GM19328 (cell line): Measurements from ENCODE around the gene PRUNE2.
A peak's percentile ranks its signal among the peaks of the same experiment; 100 is the strongest.
"Not testable (repeated sequence)": the region's sequence is repeated elsewhere in the genome, so short reads cannot be mapped to it uniquely, and the experiment has no call there.

Experiments
- ATAC-seq: cut with Tn5 transposase; IDR thresholded peaks from one replicate; pipeline ENCODE4 v1.9.1; 2021; ENCODE audit warnings: mild to moderate bottlenecking, moderate library complexity; ENCODE audit not compliant: unreplicated experiment

The PRUNE2 gene

GRCh38 chr9:76868897-76869296 is 37.0 kb downstream of the PRUNE2 start:
- no peak for ATAC-seq

GRCh38 chr9:76866689-76867088 is 39.2 kb downstream of the PRUNE2 start:
- no peak for ATAC-seq

GRCh38 chr9:76863832-76864231 is 42.1 kb downstream of the PRUNE2 start:
- ATAC-seq = no peak

GRCh38 chr9:76859860-76860259 is 46.1 kb downstream of the PRUNE2 start:
- no peak for ATAC-seq

- not testable (repeated sequence) for ATAC-seq
Observed at GRCh38 chr9:76858248-76858647, 47.7 kb downstream of the PRUNE2 start.

- ATAC-seq = no peak
Observed at GRCh38 chr9:76856016-76856415, 49.9 kb downstream of the PRUNE2 start.

- ATAC-seq = no peak
Observed at GRCh38 chr9:76855015-76855414, 50.9 kb downstream of the PRUNE2 start.

GRCh38 chr9:76852026-76852425 is 53.9 kb downstream of the PRUNE2 start:
- no peak for ATAC-seq

- ATAC-seq = no peak
Observed at GRCh38 chr9:76846297-76846696, 59.6 kb downstream of the PRUNE2 start.

GRCh38 chr9:76845254-76845653 is 60.7 kb downstream of the PRUNE2 start:
- ATAC-seq = no peak

GRCh38 chr9:76835571-76836283 is 70.2 kb downstream of the PRUNE2 start:
- ATAC-seq = no peak

GRCh38 chr9:76828447-76828846 is 77.5 kb downstream of the PRUNE2 start:
- ATAC-seq = no peak

- no peak for ATAC-seq
Observed at GRCh38 chr9:76827296-76828080, 78.4 kb downstream of the PRUNE2 start.

- ATAC-seq = no peak
Observed at GRCh38 chr9:76820431-76820830, 85.5 kb downstream of the PRUNE2 start.

- ATAC-seq = no peak
Observed at GRCh38 chr9:76818271-76818670, 87.6 kb downstream of the PRUNE2 start.

- ATAC-seq = no peak
Observed at GRCh38 chr9:76817489-76817888, 88.4 kb downstream of the PRUNE2 start.

- no peak for ATAC-seq
Observed at GRCh38 chr9:76812591-76812990, 93.3 kb downstream of the PRUNE2 start.

GRCh38 chr9:76810377-76810957 is 95.4 kb downstream of the PRUNE2 start:
- ATAC-seq = peak; percentile 72

- ATAC-seq = no peak
Observed at GRCh38 chr9:76808636-76809035, 97.3 kb downstream of the PRUNE2 start.

GRCh38 chr9:76803762-76804161 is 102.2 kb downstream of the PRUNE2 start:
- ATAC-seq = no peak

- ATAC-seq = no peak
Observed at GRCh38 chr9:76803083-76803482, 102.8 kb downstream of the PRUNE2 start.

- no peak for ATAC-seq
Observed at GRCh38 chr9:76800901-76801300, 105.0 kb downstream of the PRUNE2 start.
